GM03348 (cell line): ENCODE results near the gene ZNF451.

ENCODE experiments used
- DNase-seq: peaks from one replicate; pipeline ENCODE4 v3.0.0; 2012; ENCODE audit warnings: low spot score

Gene ZNF451

GRCh38 chr6:57162028-57162427 is 72.0 kb downstream of the ZNF451 start:
- no peak for DNase-seq

DNA sequence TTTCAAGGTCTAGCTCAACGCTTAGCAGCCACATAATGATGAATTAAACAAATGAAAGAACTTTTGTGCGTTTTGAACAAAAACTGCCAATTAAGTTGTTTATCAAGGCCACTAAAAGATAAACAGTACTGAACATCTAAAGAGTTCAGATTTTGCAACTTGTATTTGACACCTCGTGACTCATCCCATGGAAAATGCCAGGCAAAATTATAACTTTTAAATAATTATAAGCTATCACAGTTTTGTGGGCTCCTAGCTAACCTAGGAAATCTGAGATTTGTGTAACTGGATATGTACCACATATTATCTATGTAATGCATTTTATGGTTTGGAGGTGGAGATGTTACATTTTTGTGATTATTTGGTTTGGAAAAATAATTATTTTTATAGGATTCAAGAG is 72.5 kb downstream of the ZNF451 start:
- DNase-seq: no peak

DNA sequence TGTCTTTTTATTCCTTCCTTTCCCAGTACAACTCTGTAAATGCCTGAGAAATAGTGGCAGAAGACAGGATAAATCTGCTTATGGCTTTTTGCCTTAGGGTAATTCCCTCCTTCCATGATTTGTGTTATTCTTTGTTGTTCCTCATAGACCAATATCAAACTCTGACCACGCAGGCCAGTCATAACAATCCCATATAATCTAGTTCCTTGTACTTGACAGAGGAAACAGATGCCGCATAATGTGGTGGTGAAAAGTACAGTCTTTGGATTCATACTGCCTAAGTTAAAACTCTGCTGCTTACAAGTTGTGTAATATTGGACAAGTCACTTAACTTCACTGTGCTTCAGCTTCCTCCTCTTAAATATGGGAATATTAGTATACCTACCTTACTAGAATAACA is 74.0 kb downstream of the ZNF451 start:
- DNase-seq: no peak

GRCh38 chr6:57165080-57165479 is 75.1 kb downstream of the ZNF451 start:
- DNase-seq: no peak

DNA sequence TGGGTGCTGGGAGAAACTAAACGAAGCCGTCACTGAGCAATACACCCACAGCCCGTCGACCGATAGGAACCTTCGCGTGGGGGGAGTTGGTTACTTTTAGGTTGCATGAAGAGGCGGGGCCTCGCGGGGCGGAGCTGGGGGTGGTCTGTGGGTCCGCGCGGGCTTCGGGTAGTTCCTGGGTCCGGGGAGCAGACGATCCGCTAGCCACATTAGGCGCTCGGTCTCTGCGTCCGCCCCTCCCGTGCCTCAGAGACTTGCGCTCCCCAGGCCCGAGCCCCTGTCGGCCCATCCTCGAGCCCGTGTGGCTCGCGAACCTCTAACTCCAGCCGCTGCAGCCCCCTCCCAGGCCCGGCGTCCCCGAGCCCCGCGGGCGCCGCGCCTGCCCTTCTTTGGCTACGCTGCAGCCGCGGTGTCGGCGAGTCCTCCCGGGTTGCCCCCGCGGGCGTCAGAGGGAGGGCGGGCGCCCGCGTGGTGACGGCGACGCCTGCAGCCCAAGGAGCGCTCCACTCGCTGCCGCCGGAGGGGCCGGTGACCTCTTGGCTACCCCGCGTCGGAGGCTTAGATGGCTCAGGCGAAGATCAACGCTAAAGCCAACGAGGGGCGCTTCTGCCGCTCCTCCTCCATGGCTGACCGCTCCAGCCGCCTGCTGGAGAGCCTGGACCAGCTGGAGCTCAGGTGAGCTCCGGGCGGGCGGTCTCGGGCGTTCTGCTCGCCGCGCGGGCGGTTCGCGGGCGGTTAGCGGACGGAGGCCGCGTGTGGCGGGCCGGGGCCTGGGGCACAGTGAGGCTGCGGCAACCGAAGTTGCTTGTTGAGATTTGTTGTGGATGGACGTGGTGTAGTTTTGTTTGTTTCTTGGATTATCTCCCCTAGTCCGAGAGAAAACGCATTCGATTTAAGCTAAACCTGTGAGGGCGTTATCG is 82.4 kb downstream of the ZNF451 start, which contains the start of gene BAG2:
Gene BAG2 (plus strand): TSS at position 191 of the 920 bp plus-strand sequence. CDS start 372 bp downstream, at position 563.
- peak; percentile 93 for DNase-seq

- peak; percentile 25 for DNase-seq
Observed at GRCh38 chr6:57173056-57173885, 83.3 kb downstream of the ZNF451 start.

GRCh38 chr6:57173886-57174510 is 84.0 kb downstream of the ZNF451 start:
- peak; percentile 72 for DNase-seq

- no peak for DNase-seq
Observed at GRCh38 chr6:57174511-57174907, 84.5 kb downstream of the ZNF451 start.

- peak; percentile 55 for DNase-seq
Observed at GRCh38 chr6:57177545-57178265, 87.7 kb downstream of the ZNF451 start.

GRCh38 chr6:57180596-57180995 is 90.6 kb downstream of the ZNF451 start:
- DNase-seq: no peak

DNA sequence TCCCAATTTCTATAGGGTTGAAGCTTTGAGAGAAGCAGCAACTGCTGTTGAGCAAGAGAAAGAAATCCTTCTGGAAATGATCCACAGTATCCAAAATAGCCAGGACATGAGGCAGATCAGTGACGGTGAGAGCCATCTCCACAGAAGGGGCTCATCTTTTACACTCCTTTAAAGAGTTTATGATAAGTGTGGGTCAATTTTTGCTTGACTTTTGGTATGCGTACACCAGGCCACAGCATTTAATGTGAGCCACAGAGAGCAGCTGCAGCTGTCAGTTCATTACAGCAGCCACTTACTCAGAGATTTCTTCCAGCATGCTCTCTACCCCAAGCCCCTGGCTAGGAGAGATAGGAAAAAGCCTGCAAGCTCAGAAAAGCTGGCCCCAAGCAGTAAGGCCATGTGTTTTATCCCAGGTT is 92.0 kb downstream of the ZNF451 start:
- DNase-seq: peak; percentile 9

DNA sequence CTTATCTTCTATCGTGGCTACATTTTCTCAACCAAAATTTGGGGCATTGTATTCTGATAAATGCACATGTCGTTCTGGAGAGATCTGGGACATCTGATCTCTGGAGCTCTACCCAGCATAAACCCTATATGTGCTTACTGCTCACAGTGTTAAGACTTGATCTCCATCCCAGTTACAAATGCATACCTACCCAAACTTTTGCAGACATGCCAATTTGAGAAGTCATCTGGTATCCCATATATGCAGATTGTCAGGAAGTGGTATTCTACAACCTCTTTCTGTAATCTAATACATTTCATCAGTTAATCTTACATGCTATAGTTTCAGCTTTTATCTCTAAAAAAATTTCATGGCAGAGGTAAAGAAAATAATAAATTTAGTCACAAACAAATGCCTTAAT is 93.3 kb downstream of the ZNF451 start:
- DNase-seq: no peak

DNA sequence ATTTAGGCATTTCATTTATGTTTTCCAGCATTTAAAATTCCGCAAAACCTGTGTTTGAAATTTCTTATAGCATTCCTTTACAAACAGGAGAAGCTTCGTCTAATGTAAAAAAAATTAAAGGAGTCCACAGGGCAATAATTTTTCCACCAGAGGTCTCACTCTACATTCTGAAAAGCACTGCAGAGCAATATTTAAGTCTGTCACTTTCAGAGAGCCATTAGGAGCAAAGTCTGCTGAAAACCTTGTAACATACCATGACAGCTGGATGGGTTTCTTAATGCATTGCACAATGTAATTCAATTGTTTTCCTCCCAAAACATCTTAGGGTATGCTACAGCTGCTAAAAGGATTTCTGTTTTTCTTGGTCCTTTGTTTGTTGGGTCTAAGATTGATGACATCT is 100.2 kb downstream of the ZNF451 start:
- DNase-seq: peak; percentile 41

GRCh38 chr6:57193177-57193576 is 103.2 kb downstream of the ZNF451 start:
- DNase-seq: peak; percentile 38

GRCh38 chr6:57195457-57195856 is 105.5 kb downstream of the ZNF451 start:
- DNase-seq: no peak

GRCh38 chr6:57198926-57199636 is 109.1 kb downstream of the ZNF451 start:
- DNase-seq: no peak

DNA sequence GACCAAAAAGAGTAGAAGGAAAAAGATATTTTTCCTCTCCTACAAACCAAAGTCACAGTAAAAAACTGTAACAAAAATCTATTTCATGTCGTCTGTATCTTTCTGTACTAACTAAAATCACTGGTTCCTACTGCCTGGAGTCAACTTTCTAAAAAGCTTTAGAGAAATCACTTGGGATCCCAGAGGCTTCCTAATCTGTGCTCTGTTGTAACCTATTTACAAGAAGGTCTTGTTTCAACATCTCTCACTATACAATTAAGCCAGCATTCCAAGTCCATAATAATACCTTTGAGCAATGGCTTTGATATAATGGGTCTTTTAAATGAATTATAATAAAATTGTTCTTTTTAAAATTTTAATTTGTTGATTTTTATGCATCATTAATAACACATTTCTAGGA is 111.7 kb downstream of the ZNF451 start:
- no peak for DNase-seq

GRCh38 chr6:57205550-57206328 is 115.8 kb downstream of the ZNF451 start:
- DNase-seq: no peak

- DNase-seq: no peak
Observed at GRCh38 chr6:57207141-57207540, 117.2 kb downstream of the ZNF451 start.

DNA sequence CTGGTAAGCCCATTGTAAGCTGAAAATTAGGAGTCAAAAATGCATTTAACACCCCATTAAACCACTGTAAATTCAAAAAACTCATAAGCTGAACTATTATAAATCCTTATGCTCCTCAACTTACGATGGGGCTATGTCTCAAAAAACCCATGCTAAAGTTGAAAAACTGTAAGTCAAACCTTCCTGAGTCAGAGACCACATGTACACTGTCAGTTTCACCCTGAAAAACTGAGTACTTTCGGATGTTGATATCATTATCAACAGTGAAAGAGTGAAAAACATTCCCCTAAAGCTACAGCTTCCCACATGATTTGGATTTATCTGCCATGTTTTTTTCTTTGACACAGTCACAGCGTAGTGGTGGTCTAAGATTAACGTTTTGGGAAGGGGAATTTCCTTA is 117.9 kb downstream of the ZNF451 start:
- DNase-seq: no peak
